ENCODE results near the gene JSRP1.

Gene JSRP1

DNA sequence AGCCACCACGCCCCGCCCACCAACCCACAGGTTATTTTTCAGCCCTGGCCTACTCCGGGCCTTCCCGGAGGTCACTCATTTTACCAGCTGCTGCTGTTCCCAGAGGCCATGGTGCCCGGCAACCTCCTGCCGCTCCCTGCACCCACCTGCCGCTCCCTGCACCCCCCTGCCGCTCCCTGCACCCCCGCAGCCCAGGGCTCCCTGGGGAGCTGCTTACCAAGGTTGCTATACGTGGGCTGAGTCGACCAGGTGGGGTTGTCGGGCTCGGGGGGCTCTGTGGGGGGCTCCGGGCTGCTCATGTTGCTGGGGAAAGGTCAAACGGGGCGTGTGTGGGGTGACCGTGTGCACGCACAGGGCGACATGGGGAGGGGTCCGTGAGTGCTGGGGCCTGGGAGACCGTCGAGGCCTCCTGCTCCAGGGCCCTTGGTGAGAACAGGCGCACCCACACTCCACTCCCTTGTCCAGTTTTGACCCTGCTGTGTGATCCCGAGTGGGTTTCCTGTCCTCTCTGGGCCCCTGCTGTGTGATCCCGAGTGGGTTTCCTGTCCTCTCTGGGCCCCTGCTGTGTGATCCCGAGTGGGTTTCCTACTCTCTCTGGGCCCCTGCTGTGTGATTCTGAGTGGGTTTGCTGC, 24.5 kb upstream of the JSRP1 start:
- TF ChIP-seq CTCF (conservative IDR thresholded peaks at IDR 0.05; ENCODE audit: control insufficient read depth, insufficient read depth, low read depth, low read length) = no peak

DNA sequence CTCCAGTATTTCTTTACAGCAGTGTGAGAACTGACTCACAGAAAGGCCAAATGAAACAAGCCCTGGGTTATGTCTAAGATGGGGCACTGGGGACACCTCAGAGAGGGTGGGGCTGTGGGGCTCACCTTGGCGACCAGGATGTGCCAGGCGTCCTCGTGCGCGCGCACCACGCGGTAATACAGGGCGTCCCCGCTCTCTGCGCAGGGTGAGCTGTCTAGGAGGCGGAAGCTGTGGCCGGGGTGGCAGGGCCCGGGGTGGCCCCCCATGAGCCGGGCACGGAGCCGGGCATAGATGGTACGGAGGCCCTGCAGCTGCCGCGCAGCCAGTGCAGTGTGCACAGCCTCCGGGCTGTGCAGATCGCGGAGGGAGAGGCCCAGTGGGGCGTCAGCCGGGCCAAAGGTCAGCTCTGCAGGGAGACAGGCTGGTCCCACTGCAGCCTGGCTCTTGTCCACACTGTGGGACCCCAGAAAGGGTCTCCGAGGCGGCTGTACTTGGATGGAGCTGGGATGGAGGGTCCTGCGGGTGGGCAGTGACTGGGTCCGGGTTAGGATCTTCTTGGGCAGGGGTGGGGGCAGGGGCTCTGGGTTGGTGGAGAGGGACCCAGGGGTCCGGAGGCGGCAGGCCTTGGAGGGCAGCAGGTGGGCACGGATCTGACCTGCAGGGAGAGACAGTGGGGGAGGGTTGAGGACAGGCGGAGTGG, 22.4 kb upstream of the JSRP1 start:
- TF ChIP-seq CTCF (conservative IDR thresholded peaks at IDR 0.05; ENCODE audit: control insufficient read depth, insufficient read depth, low read depth, low read length) = no peak
- no peak for DNase-seq (ENCODE audit: low read depth)
- no peak overlapping the region for H3K4me3 ChIP-seq (ENCODE audit: control insufficient read depth, low read depth, low read length)

More for the DNA sequence above, 24.5 kb upstream of the JSRP1 start:
- no peak overlapping the region for H3K4me3 ChIP-seq (ENCODE audit: control insufficient read depth, low read depth, low read length)
- no peak for DNase-seq (ENCODE audit: low read depth)

GRCh38 chr19:2277138-2277537, 20.9 kb upstream of the JSRP1 start:
- no peak for TF ChIP-seq CTCF (conservative IDR thresholded peaks at IDR 0.05; ENCODE audit: control insufficient read depth, insufficient read depth, low read depth, low read length)
- no peak for DNase-seq (ENCODE audit: low read depth)
- no peak overlapping the region for H3K4me3 ChIP-seq (ENCODE audit: control insufficient read depth, low read depth, low read length)

DNA sequence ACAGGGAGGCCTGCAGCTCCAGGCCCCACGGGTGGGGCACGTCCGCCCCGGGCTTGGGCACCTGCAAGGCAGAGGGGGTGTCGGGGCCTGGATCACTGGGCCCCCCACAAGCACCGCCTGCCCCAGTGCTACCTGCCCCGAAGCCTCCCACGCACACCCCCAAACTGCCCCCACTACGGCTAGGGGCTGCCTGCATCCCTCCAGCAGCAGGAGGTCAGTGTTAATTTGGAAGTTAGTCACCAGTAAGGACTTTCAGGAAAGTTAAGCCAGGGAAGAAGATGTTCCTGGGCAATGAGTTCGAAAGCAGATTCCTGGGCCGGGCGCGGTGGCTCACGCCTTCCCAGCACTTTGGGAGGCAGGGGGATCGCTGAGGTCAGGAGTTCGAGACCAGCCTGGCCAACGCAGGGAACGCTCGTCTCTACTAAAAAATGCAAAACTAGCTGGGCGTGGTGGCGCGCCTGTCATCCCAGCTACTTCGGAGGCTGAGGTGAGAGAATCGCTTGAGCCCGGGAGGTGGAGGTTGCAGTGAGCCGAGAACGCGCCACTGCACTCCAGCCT, 20.3 kb upstream of the JSRP1 start:
- no peak for TF ChIP-seq CTCF (conservative IDR thresholded peaks at IDR 0.05; ENCODE audit: control insufficient read depth, insufficient read depth, low read depth, low read length)
- H3K4me3 ChIP-seq (ENCODE audit: control insufficient read depth, low read depth, low read length) = no peak overlapping the region
- DNase-seq (ENCODE audit: low read depth) = no peak

GRCh38 chr19:2275588-2276428, 19.6 kb upstream of the JSRP1 start:
- no peak overlapping the region for H3K4me3 ChIP-seq (ENCODE audit: control insufficient read depth, low read depth, low read length)
- no peak for DNase-seq (ENCODE audit: low read depth)
- TF ChIP-seq CTCF (conservative IDR thresholded peaks at IDR 0.05; ENCODE audit: control insufficient read depth, insufficient read depth, low read depth, low read length) = no peak

GRCh38 chr19:2274931-2275535, 18.8 kb upstream of the JSRP1 start:
- DNase-seq (ENCODE audit: low read depth) = peak; percentile 76

More at GRCh38 chr19:2274931-2275535, 18.8 kb upstream of the JSRP1 start:
- H3K4me3 ChIP-seq (ENCODE audit: control insufficient read depth, low read depth, low read length) = no peak overlapping the region
- peak; percentile 76 for TF ChIP-seq CTCF (conservative IDR thresholded peaks at IDR 0.05; ENCODE audit: control insufficient read depth, insufficient read depth, low read depth, low read length)
